GM21381 (cell line): ENCODE data around the gene KLHDC4.
"Not testable (repeated sequence)": the region's sequence is repeated elsewhere in the genome, so short reads cannot be mapped to it uniquely, and the experiment has no call there.

Source experiments
- ATAC-seq: cut with Tn5 transposase; IDR thresholded peaks from one replicate; pipeline ENCODE4 v1.9.1; 2021; ENCODE audit warnings: mild to moderate bottlenecking, moderate library complexity; ENCODE audit not compliant: unreplicated experiment

KLHDC4 gene

GRCh38 chr16:87686697-87687096 is 79.1 kb downstream of the KLHDC4 start:
- no peak for ATAC-seq

- ATAC-seq: no peak
Observed at GRCh38 chr16:87685766-87686165, 80.0 kb downstream of the KLHDC4 start.

GRCh38 chr16:87685405-87685755 is 80.4 kb downstream of the KLHDC4 start:
- ATAC-seq: no peak

- ATAC-seq: no peak
Observed at GRCh38 chr16:87684711-87685404, 80.9 kb downstream of the KLHDC4 start.

GRCh38 chr16:87684106-87684677 is 81.6 kb downstream of the KLHDC4 start:
- no peak for ATAC-seq

- no peak for ATAC-seq
Observed at GRCh38 chr16:87682852-87683399, 82.9 kb downstream of the KLHDC4 start.

GRCh38 chr16:87681981-87682570 is 83.7 kb downstream of the KLHDC4 start:
- ATAC-seq: no peak

GRCh38 chr16:87681051-87681602 is 84.7 kb downstream of the KLHDC4 start:
- ATAC-seq: not testable (repeated sequence)

- no peak for ATAC-seq
Observed at GRCh38 chr16:87680272-87680644, 85.5 kb downstream of the KLHDC4 start.

- no peak for ATAC-seq
Observed at GRCh38 chr16:87679593-87680271, 86.1 kb downstream of the KLHDC4 start.

- ATAC-seq: no peak
Observed at GRCh38 chr16:87678618-87679017, 87.2 kb downstream of the KLHDC4 start.

- ATAC-seq: no peak
Observed at GRCh38 chr16:87677830-87678229, 88.0 kb downstream of the KLHDC4 start.

- ATAC-seq: no peak
Observed at GRCh38 chr16:87675111-87675719, 90.6 kb downstream of the KLHDC4 start.

- ATAC-seq: no peak
Observed at GRCh38 chr16:87674419-87674818, 91.4 kb downstream of the KLHDC4 start.

- no peak for ATAC-seq
Observed at GRCh38 chr16:87671715-87672270, 94.0 kb downstream of the KLHDC4 start.

GRCh38 chr16:87671221-87671620 is 94.6 kb downstream of the KLHDC4 start:
- ATAC-seq: no peak

- no peak for ATAC-seq
Observed at GRCh38 chr16:87669672-87670071, 96.1 kb downstream of the KLHDC4 start.

- no peak for ATAC-seq
Observed at GRCh38 chr16:87667946-87668345, 97.8 kb downstream of the KLHDC4 start.

GRCh38 chr16:87667443-87667842 is 98.3 kb downstream of the KLHDC4 start:
- no peak for ATAC-seq

GRCh38 chr16:87666919-87667318 is 98.9 kb downstream of the KLHDC4 start:
- ATAC-seq: no peak

GRCh38 chr16:87665193-87665592 is 100.6 kb downstream of the KLHDC4 start:
- ATAC-seq: no peak
